Tibial artery (tissue), 4 donors: ENCODE measurements around the gene SEC24C.

Source experiments
- DNase-seq, 2 donors: peaks; one replicate each; pipeline ENCODE4 v3.0.0-alpha.2; 2019
- H3K27ac ChIP-seq, 2 donors: fragments of 200-600 bp; sonication (generic) in 1 of 2; 1 replicate in 1 of 2; 2 replicates in 1 of 2; pipeline ENCODE4 v1.5.1; 2018 to 2019; ENCODE audit warnings: mild to moderate bottlenecking in 1 of 2
- H3K27me3 ChIP-seq, 2 donors: fragments of 200-600 bp; sonication (generic) in 1 of 2; one replicate each; pipeline versions ENCODE4 v1.5.1 to v1.6.0; 2016 to 2019
- H3K36me3 ChIP-seq, 3 donors: fragments of 200-600 bp; sonication (generic) in 2 of 3; one replicate each; pipeline ENCODE4 v1.5.1; 2016 to 2019; ENCODE audit warnings: mild to moderate bottlenecking in 2 of 3
- H3K4me1 ChIP-seq, 4 donors: fragments of 200-600 bp; sonication (generic) in 2 of 4; 1 replicate in 3 of 4; 2 replicates in 1 of 4; pipeline ENCODE4 v1.5.1; 2016 to 2019
- H3K4me3 ChIP-seq, 2 donors: fragments of 200-600 bp; sonication (generic) in 1 of 2; 1 replicate in 1 of 2; 2 replicates in 1 of 2; pipeline ENCODE4 v1.5.1; 2018 to 2019; ENCODE audit warnings: mild to moderate bottlenecking in 2 of 2
- H3K9me3 ChIP-seq, 3 donors: fragments of 200-600 bp; sonication (generic) in 1 of 3; one replicate each; pipeline ENCODE4 v1.5.1; 2016 to 2019
- intact Hi-C: fragments of 100-400 bp; cut with DNase I; formaldehyde crosslinking; loops from one replicate; pipeline ENCODE4 v1.15.0; 2023; ENCODE audit warnings: low total_unique reads
- TF ChIP-seq, protein P1 (sequence below), 2 experiments: fragments of 200-600 bp in 1 of 2; fragments of 450-650 bp in 1 of 2; IDR thresholded peaks; one replicate each; pipeline ENCODE4 v1.5.1; 2017 to 2019; ENCODE audit warnings: antibody characterized with exemption in 2 of 2, mild to moderate bottlenecking in 1 of 2, moderate library complexity in 1 of 2

Gene SEC24C

DNA sequence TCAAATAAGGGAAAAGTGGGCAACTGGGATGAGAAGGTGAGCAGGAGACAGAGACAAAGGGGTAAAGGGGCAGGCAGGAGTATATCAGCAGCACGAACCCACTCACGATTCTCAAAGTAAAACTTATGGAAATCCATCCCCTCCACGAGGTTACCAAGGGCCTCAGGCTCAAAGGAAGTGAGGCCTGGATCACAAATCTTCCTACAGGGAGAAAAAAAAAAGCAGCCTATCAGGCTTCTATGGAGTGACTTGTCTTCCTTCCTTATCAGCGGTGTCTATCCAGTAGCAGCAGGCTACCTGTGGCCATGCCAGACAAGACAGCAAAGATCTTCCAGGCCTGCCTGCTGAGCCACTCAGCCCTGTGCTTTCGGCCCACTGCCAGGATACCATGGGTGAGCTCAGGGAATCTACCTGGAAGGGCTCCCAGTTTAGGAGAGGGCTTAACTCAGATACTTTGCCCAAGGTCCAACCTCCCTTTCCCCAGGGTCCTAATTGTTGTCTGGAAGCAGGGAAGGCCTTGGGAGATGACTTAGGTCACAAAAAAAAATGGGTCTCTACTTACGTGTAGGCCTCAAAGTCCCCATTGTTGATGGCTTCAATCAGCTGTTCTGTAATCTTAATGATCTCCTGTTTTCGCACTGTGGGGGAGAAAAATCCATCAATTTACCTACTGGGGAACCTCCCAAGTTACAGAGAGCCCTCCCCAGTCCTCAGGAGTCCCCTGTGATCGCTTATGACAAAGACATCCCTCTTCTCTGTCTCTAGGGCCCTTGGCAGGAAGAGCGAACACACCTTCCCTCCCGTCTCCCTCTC is 73.0 kb downstream of the SEC24C start:
- H3K9me3 ChIP-seq = no peaks in the 10 kb centered on the region
- peaks cover 0 to 13% (median 6%) of the 10 kb centered on the region in 4 donors for H3K4me1 ChIP-seq
- no peak overlapping the region for H3K4me3 ChIP-seq
- TF ChIP-seq, protein P1, sequence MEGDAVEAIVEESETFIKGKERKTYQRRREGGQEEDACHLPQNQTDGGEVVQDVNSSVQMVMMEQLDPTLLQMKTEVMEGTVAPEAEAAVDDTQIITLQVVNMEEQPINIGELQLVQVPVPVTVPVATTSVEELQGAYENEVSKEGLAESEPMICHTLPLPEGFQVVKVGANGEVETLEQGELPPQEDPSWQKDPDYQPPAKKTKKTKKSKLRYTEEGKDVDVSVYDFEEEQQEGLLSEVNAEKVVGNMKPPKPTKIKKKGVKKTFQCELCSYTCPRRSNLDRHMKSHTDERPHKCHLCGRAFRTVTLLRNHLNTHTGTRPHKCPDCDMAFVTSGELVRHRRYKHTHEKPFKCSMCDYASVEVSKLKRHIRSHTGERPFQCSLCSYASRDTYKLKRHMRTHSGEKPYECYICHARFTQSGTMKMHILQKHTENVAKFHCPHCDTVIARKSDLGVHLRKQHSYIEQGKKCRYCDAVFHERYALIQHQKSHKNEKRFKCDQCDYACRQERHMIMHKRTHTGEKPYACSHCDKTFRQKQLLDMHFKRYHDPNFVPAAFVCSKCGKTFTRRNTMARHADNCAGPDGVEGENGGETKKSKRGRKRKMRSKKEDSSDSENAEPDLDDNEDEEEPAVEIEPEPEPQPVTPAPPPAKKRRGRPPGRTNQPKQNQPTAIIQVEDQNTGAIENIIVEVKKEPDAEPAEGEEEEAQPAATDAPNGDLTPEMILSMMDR (IDR thresholded peaks at IDR 0.05) = no peak
- intact Hi-C loops = no loop called here
- H3K27ac ChIP-seq = peak overlapping the region in 1 of 2 donors; percentile 43
- H3K36me3 ChIP-seq = peaks cover 70 to 84% (median 73%) of the 10 kb centered on the region in 3 donors
- DNase-seq = no peak
- H3K27me3 ChIP-seq = no peaks in the 10 kb centered on the region

DNA sequence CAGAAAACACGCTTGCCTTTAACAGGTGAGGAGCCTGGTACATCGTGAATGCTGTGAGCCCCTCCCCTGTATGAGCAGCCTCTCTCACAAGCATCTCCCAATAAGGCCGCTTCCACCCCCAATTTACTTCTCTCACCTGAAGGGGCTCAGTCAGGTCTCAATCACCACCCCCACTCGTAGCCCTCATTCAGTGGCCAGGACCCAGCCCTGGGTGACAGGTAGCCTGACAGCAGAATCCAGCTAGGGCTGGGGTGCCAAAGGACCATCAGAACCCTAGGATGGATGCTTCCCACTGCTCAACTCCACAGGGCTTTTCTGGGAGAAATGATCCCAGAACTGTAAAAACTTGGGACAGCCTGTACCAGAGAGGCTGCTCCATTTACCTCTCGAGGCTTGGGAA is 73.7 kb downstream of the SEC24C start:
- TF ChIP-seq, protein P1 (IDR thresholded peaks at IDR 0.05) = no peak

GRCh38 chr10:73818402-73818801 is 74.2 kb downstream of the SEC24C start:
- Histone ChIP-seq H3K27ac (peak overlapping the region in 1 of 2 donors; percentile 19), H3K36me3 (peaks cover 75 to 87% (median 80%) of the 10 kb centered on the region in 3 donors), H3K9me3 (no peaks in the 10 kb centered on the region), H3K4me1 (peaks cover 0 to 13% (median 6%) of the 10 kb centered on the region in 4 donors), H3K27me3 (no peaks in the 10 kb centered on the region), H3K4me3 (no peak overlapping the region)
- TF ChIP-seq, protein P1 (IDR thresholded peaks at IDR 0.05) = no peak
- intact Hi-C loops = no loop called here
- no peak for DNase-seq

More for the DNA sequence above, 73.7 kb downstream of the SEC24C start:
- DNase-seq = no peak
- Histone ChIP-seq H3K36me3 (peaks cover 70 to 87% (median 79%) of the 10 kb centered on the region in 3 donors), H3K27me3 (no peaks in the 10 kb centered on the region), H3K4me3 (no peak overlapping the region), H3K9me3 (no peaks in the 10 kb centered on the region), H3K27ac (peak overlapping the region in 1 of 2 donors; percentile 19), H3K4me1 (peaks cover 0 to 13% (median 6%) of the 10 kb centered on the region in 4 donors)
- intact Hi-C loops = no loop called here

DNA sequence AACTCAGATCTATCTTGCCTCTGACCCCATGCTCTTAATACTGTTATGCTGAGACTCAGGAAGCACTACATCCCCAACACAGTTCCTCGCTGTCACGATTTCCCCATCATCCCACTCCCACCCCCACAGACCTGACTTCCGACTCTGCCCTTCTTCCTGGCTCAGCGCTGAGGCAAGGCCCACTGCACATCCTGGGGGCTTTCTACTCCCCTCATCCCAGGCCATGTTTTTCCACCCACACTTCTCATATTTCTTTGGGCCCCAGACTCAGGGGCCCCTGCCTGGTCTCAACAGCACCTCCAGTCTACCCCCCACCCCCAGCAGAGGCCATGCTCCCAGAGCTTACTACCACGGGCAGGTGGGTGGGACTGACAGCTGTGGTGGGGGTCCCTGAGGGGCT is 74.9 kb downstream of the SEC24C start:
- TF ChIP-seq, protein P1 (IDR thresholded peaks at IDR 0.05) = no peak
- H3K4me1 ChIP-seq = peaks cover 0 to 13% (median 6%) of the 10 kb centered on the region in 4 donors
- H3K27ac ChIP-seq = peak overlapping the region; percentile 56 to 62
- no peaks in the 10 kb centered on the region for H3K27me3 ChIP-seq
- DNase-seq = no peak
- no peak overlapping the region for H3K4me3 ChIP-seq
- H3K9me3 ChIP-seq = no peaks in the 10 kb centered on the region
- peaks cover 79 to 87% (median 80%) of the 10 kb centered on the region in 3 donors for H3K36me3 ChIP-seq
- intact Hi-C loops = no loop called here

DNA sequence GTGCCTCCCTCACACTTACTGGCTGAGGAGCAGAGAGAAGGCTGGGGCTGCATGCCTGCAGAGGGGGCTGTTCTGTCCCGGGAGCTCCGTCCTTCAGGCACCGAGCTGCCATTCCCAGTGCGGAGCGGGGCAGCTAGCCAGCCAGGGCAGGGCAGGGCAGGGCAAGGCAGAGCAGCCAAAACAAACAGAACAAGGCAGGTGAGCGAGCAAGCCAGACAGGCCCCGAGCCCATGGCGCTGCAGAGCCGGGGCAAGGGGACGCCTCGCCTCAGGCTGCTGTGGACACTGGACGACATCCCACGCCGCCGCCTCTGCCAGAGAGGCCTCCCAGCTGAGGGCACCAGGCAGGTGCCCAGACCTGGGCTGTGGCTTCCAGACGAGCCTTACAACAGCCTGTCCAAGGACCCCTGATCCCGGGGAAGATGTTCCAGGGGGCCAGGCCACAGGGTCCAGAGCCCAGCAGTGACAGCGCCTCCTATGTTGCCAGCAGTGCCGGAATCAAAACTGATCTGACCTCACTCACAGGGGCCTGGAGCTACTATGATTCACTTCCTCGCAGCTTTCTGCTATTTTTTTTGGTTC is 75.4 kb downstream of the SEC24C start:
- H3K36me3 ChIP-seq = peaks cover 79 to 87% (median 80%) of the 10 kb centered on the region in 3 donors
- H3K4me1 ChIP-seq = peaks cover 0 to 13% (median 6%) of the 10 kb centered on the region in 4 donors
- DNase-seq = no peak
- H3K9me3 ChIP-seq = no peaks in the 10 kb centered on the region
- TF ChIP-seq, protein P1 (IDR thresholded peaks at IDR 0.05) = no peak
- H3K27me3 ChIP-seq = no peaks in the 10 kb centered on the region
- intact Hi-C loops = no loop called here
- H3K4me3 ChIP-seq = no peak overlapping the region
- H3K27ac ChIP-seq = peak overlapping the region; percentile 56 to 62
